ENCODE measurements around the gene FATE1.
"Not testable (repeated sequence)": the region's sequence is repeated elsewhere in the genome, so short reads cannot be mapped to it uniquely, and the experiment has no call there.

Gene FATE1

GRCh38 chrX:151715752-151716151, at the start of gene FATE1:
FATE1 (plus strand) TSS chrX:151716035; CDS start chrX:151716120, 85 bp downstream.
- no peak for DNase-seq (ENCODE audit: low spot score)

- DNase-seq (ENCODE audit: low spot score) = no peak
Observed at GRCh38 chrX:151675121-151675746, 40.6 kb upstream of the FATE1 start.

- DNase-seq (ENCODE audit: low spot score) = no peak
Observed at GRCh38 chrX:151676196-151676595, 39.6 kb upstream of the FATE1 start.

GRCh38 chrX:151679798-151680402, 35.9 kb upstream of the FATE1 start:
- DNase-seq (ENCODE audit: low spot score) = no peak

- DNase-seq (ENCODE audit: low spot score) = peak; percentile 3
Observed at GRCh38 chrX:151680805-151681204, 35.0 kb upstream of the FATE1 start.

GRCh38 chrX:151687635-151688034, 28.2 kb upstream of the FATE1 start:
- no peak for DNase-seq (ENCODE audit: low spot score)

GRCh38 chrX:151688695-151689094, 27.1 kb upstream of the FATE1 start:
- no peak for DNase-seq (ENCODE audit: low spot score)

- DNase-seq (ENCODE audit: low spot score) = no peak
Observed at GRCh38 chrX:151692825-151693224, 23.0 kb upstream of the FATE1 start.

- DNase-seq (ENCODE audit: low spot score) = no peak
Observed at GRCh38 chrX:151694121-151694520, 21.7 kb upstream of the FATE1 start.

GRCh38 chrX:151694661-151695582, 20.9 kb upstream of the FATE1 start, which contains the start of gene PRRG3:
PRRG3 (plus strand) TSS chrX:151695458; CDS start chrX:151698815, 3,357 bp downstream.
- no peak for DNase-seq (ENCODE audit: low spot score)

- DNase-seq (ENCODE audit: low spot score) = no peak
Observed at GRCh38 chrX:151695583-151696340, 20.1 kb upstream of the FATE1 start.

- DNase-seq (ENCODE audit: low spot score) = not testable (repeated sequence)
Observed at GRCh38 chrX:151697082-151697481, 18.8 kb upstream of the FATE1 start.

GRCh38 chrX:151697522-151697921, 18.3 kb upstream of the FATE1 start:
- DNase-seq (ENCODE audit: low spot score) = no peak

- no peak for DNase-seq (ENCODE audit: low spot score)
Observed at GRCh38 chrX:151698485-151698884, 17.4 kb upstream of the FATE1 start.

- DNase-seq (ENCODE audit: low spot score) = no peak
Observed at GRCh38 chrX:151699746-151700145, 16.1 kb upstream of the FATE1 start.

- no peak for DNase-seq (ENCODE audit: low spot score)
Observed at GRCh38 chrX:151700581-151700980, 15.3 kb upstream of the FATE1 start.

GRCh38 chrX:151701071-151701470, 14.8 kb upstream of the FATE1 start:
- DNase-seq (ENCODE audit: low spot score) = no peak

- no peak for DNase-seq (ENCODE audit: low spot score)
Observed at GRCh38 chrX:151701531-151701930, 14.3 kb upstream of the FATE1 start.

GRCh38 chrX:151702026-151702714, 13.7 kb upstream of the FATE1 start:
- DNase-seq (ENCODE audit: low spot score) = no peak

GRCh38 chrX:151702741-151703340, 13.0 kb upstream of the FATE1 start:
- no peak for DNase-seq (ENCODE audit: low spot score)

- DNase-seq (ENCODE audit: low spot score) = no peak
Observed at GRCh38 chrX:151703487-151703886, 12.3 kb upstream of the FATE1 start.

Measured in globus pallidus (tissue), 1 donor.